Body of pancreas (tissue), 4 donors: ENCODE data around the gene AGK. TPM values are rescaled to one million over a fixed set of nuclear protein-coding genes. Genes with fewer than 3 reads are reported as not detected.
"Not testable (repeated sequence)": the region's sequence is repeated elsewhere in the genome, so short reads cannot be mapped to it uniquely, and the experiment has no call there.

Experiments used
- ATAC-seq: fragments of 150-250 bp; one replicate; pipeline ENCODE4 v1.9.1; 2016
- DNase-seq, 4 donors: peaks; one replicate each; pipeline ENCODE4 v3.0.0-alpha.2; 2019
- H3K27ac ChIP-seq, 4 donors: fragments of 200-600 bp; sonication (generic); 1 replicate in 3 of 4; 2 replicates in 1 of 4; pipeline versions ENCODE4 v1.5.1 to v1.6.1; 2016 to 2019; ENCODE audit warnings: mild to moderate bottlenecking in 1 of 4, mixed read lengths in 1 of 4, moderate library complexity in 1 of 4
- H3K27me3 ChIP-seq, 2 donors: fragments of 200-600 bp; sonication (generic); one replicate each; pipeline ENCODE4 v1.6.0; 2016; ENCODE audit warnings: mild to moderate bottlenecking in 1 of 2
- H3K36me3 ChIP-seq, 2 donors: fragments of 200-600 bp; sonication (generic); replicated peaks in 1 of 2; 2 replicates each; pipeline ENCODE4 v1.5.1; 2016; ENCODE audit warnings: low read depth in 2 of 2; ENCODE audit not compliant: insufficient read depth in 1 of 2
- H3K4me1 ChIP-seq: fragments of 200-600 bp; sonication (generic); one replicate; pipeline ENCODE4 v1.6.0; 2016
- H3K4me3 ChIP-seq, 2 donors: fragments of 200-600 bp; sonication (generic); 1 replicate in 1 of 2; 2 replicates in 1 of 2; pipeline ENCODE4 v1.5.1; 2016 to 2019
- H3K9me3 ChIP-seq, 3 donors: fragments of 200-600 bp; sonication (generic); 1 replicate in 2 of 3; 2 replicates in 1 of 3; pipeline ENCODE4 v1.5.1; 2016
- CTCF ChIP-seq, 7 experiments: fragments of 450-650 bp in 4 of 7; fragments of 200-600 bp in 3 of 7; sonication (generic) in 3 of 7; IDR thresholded peaks; one replicate each; pipeline ENCODE4 v1.5.1; 2016 to 2019; ENCODE audit warnings: antibody characterized with exemption in 7 of 7
- POLR2A ChIP-seq, 3 donors: fragments of 450-650 bp; IDR thresholded peaks; one replicate each; pipeline ENCODE4 v1.6.1; 2016; ENCODE audit warnings: antibody characterized with exemption in 3 of 3, mild to moderate bottlenecking in 2 of 3
- WGBS, 2 donors: methylation state at CpG; one replicate each; pipeline ENCODE4 v1.1.5; 2017; 5-methylcytosine and 5-hydroxymethylcytosine counted together
- intact Hi-C: fragments of 100-400 bp; cut with DNase I; formaldehyde crosslinking; loops from one replicate; pipeline ENCODE4 v1.15.1; 2023
- total RNA-seq, 2 donors: library from RNA; depleted of rRNA; stranded (reverse); fragments of >200 nt; gene quantifications; one replicate each; pipeline ENCODE4 v1.1.0, GENCODE V29; 2016

AGK gene
- total RNA-seq, 2 donors from 2014 or later: 12.7 to 30.7 TPM

- Histone ChIP-seq H3K27me3 (no peaks in the 10 kb centered on the region), H3K4me3 (peak overlapping the region; percentile 89 to 97), H3K9me3 (no peaks in the 10 kb centered on the region), H3K36me3 (no peaks in the 10 kb centered on the region), H3K4me1 (peaks cover 13% of the 10 kb centered on the region), H3K27ac (no peak overlapping the region)
- intact Hi-C loops: no loop called here
- TF ChIP-seq POLR2A (IDR thresholded peaks at IDR 0.05) (no peak), CTCF (IDR thresholded peaks at IDR 0.05) (no peak)
- ATAC-seq (no peak), DNase-seq (no peak)
- 5 to 8% methylated on average over 4 of the region's 4 CpGs for WGBS, 2 donors
Measured at GRCh38 chr7:141551782-141552181, 572 bp downstream of the AGK start.

- H3K36me3 ChIP-seq: no peaks in the 10 kb centered on the region
- no peak for TF ChIP-seq POLR2A (IDR thresholded peaks at IDR 0.05)
- no peak for TF ChIP-seq CTCF (IDR thresholded peaks at IDR 0.05)
- DNase-seq (no peak), ATAC-seq (no peak)
- H3K27ac ChIP-seq: no peak overlapping the region
- intact Hi-C loops: no loop called here
- WGBS, 2 donors: 89 to 96% methylated on average over 3 of the region's 3 CpGs
- H3K27me3 ChIP-seq: no peaks in the 10 kb centered on the region
- no peaks in the 10 kb centered on the region for H3K9me3 ChIP-seq
- peaks cover 2% of the 10 kb centered on the region for H3K4me1 ChIP-seq
- no peak overlapping the region for H3K4me3 ChIP-seq
Measured at GRCh38 chr7:141557360-141557759, 6.2 kb downstream of the AGK start.

- WGBS, 2 donors: 84 to 88% methylated on average over 11 of the region's 11 CpGs
- H3K4me3 ChIP-seq, H3K27me3 ChIP-seq, H3K4me1 ChIP-seq, H3K9me3 ChIP-seq, ATAC-seq, intact Hi-C loops, H3K36me3 ChIP-seq, DNase-seq, H3K27ac ChIP-seq: not testable (repeated sequence)
Measured at GRCh38 chr7:141557831-141558531, 6.8 kb downstream of the AGK start.

- H3K36me3 ChIP-seq: no peaks in the 10 kb centered on the region
- intact Hi-C loops: no loop called here
- no peak overlapping the region for H3K27ac ChIP-seq
- DNase-seq: no peak
- no peaks in the 10 kb centered on the region for H3K9me3 ChIP-seq
- WGBS, 2 donors: 68 to 94% methylated on average over 3 of the region's 3 CpGs
- no peak overlapping the region for H3K4me3 ChIP-seq
- H3K4me1 ChIP-seq: no peaks in the 10 kb centered on the region
- H3K27me3 ChIP-seq: no peaks in the 10 kb centered on the region
- no peak for ATAC-seq
- TF ChIP-seq CTCF (IDR thresholded peaks at IDR 0.05) (no peak), POLR2A (IDR thresholded peaks at IDR 0.05) (no peak)
Measured at GRCh38 chr7:141558544-141559183, 7.5 kb downstream of the AGK start.

- no peak for ATAC-seq
- TF ChIP-seq CTCF (IDR thresholded peaks at IDR 0.05) (no peak), POLR2A (IDR thresholded peaks at IDR 0.05) (no peak)
- no peak overlapping the region for H3K27ac ChIP-seq
- no peaks in the 10 kb centered on the region for H3K4me1 ChIP-seq
- no peak overlapping the region for H3K4me3 ChIP-seq
- WGBS, 2 donors: 67 to 81% methylated on average over 1 of the region's 1 CpG
- H3K36me3 ChIP-seq: no peaks in the 10 kb centered on the region
- no peak for DNase-seq
- no peaks in the 10 kb centered on the region for H3K27me3 ChIP-seq
- no peaks in the 10 kb centered on the region for H3K9me3 ChIP-seq
- intact Hi-C loops: no loop called here
Measured at GRCh38 chr7:141559961-141560360, 8.8 kb downstream of the AGK start.
